Small intestine (tissue), 7 donors: ENCODE measurements around the gene HPS1. TPM values are rescaled to one million over a fixed set of nuclear protein-coding genes. Genes with fewer than 3 reads are reported as not detected.

Source experiments
- DNase-seq, 2 donors: peaks; one replicate each; pipeline versions ENCODE4 v3.0.0 to v3.0.0-alpha.2; 2013
- FAIRE-seq: peaks from 2 replicates; lab custom pipeline; 2012; peaks lifted over from hg19 to GRCh38; lab: Jason Lieb, UNC
- H3K27ac ChIP-seq, 3 donors: one replicate each; pipeline ENCODE4 v1.5.1; 2013; ENCODE audit warnings: low read length in 2 of 3, mild to moderate bottlenecking in 2 of 3, control low read depth in 1 of 3, inconsistent platforms in 1 of 3, low read depth in 1 of 3, moderate library complexity in 1 of 3
- H3K27me3 ChIP-seq, 3 donors: one replicate each; pipeline ENCODE4 v1.6.1; 2013; ENCODE audit warnings: low read length in 3 of 3, inconsistent platforms in 1 of 3; ENCODE audit not compliant: control insufficient read depth in 3 of 3, insufficient read depth in 3 of 3
- H3K36me3 ChIP-seq, 3 donors: one replicate each; pipeline ENCODE4 v1.6.1; 2013; ENCODE audit warnings: low read length in 3 of 3, inconsistent platforms in 1 of 3, low read depth in 1 of 3, mild to moderate bottlenecking in 1 of 3, moderate library complexity in 1 of 3; ENCODE audit not compliant: control insufficient read depth in 3 of 3, insufficient read depth in 2 of 3
- H3K4me1 ChIP-seq, 3 donors: one replicate each; pipeline ENCODE4 v1.6.1; 2013; ENCODE audit warnings: low read length in 2 of 3, inconsistent platforms in 1 of 3, low read depth in 1 of 3, mild to moderate bottlenecking in 1 of 3, moderate library complexity in 1 of 3; ENCODE audit not compliant: control insufficient read depth in 3 of 3, insufficient read depth in 2 of 3
- H3K4me3 ChIP-seq, 3 donors: one replicate each; pipeline ENCODE4 v1.5.1; 2013; ENCODE audit warnings: low read length in 3 of 3, control low read depth in 1 of 3, inconsistent platforms in 1 of 3, low read depth in 1 of 3, mild to moderate bottlenecking in 1 of 3, moderate library complexity in 1 of 3
- H3K9me3 ChIP-seq, 2 donors: one replicate each; pipeline ENCODE4 v1.6.1; 2013; ENCODE audit warnings: low read depth in 1 of 2, low read length in 1 of 2; ENCODE audit not compliant: control insufficient read depth in 2 of 2, insufficient read depth in 1 of 2
- WGBS, 3 donors: extraction: QIAGEN DNeasy Blood & Tissue Kit; methylation state at CpG; one replicate each; pipeline ENCODE4 v1.1.7; 2013; 5-methylcytosine and 5-hydroxymethylcytosine counted together
- polyA plus RNA-seq, 4 donors: library from polyadenylated mRNA; stranded (reverse) in 3 of 4; unstranded in 1 of 4; fragments of 200-250 nt in 3 of 4; fragments of 120-200 nt in 1 of 4; gene quantifications; one replicate each; pipeline versions ENCODE4 v1.2.1 to v1.2.3, GENCODE V29; 2013
- donor health status: healthy with polysubstance abuse.
- donor health status: control.
- donor health status: control.
- donor health status: Bipolar disorder and iron deficiency.
- donor health status: healthy.

The HPS1 gene
- polyA plus RNA-seq, 4 donors, result 47.5 to 89.3 (median 79.9) TPM

DNA sequence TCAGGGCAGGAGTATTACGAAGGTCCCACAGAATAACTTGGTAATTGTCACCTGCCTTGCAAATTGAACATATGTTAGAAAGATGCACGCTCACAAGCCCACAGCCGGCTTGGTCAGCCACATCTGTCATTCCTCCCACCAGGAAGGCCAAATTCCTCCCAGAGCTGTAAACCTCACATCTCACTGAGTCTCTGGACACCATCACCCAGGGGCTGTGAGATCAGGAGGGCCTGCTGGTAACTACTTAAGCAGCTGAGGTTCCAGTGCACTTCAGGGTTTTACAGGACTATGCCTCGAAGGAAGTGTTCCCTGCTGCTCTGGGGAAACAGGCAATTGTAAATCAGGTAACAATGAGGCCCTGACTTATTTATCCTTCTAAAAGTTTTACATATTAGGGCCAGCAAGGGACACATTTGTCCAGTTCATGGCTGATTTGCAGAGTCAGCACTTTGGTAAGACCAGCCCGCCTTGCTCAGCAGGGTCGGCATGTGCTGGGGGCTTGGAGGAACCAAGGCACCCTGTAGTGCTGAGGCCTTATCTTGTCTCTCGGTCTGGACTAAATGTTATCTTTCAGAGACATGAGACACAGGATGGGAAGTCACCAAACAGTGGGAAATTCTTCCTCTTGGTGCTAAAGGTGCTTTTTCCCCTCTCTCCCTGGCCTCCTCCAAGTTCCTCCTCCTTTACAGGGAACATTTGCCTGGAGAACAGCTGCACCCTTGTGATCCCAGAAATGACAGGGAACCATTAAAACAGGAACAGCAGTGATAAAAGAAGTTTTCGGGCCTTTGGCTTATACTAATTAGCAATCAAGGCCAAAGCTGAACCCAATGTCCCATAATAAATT is 66.0 kb downstream of the HPS1 start:
- WGBS, 3 donors, result 87 to 91% (median 88%) methylated on average over 8 of the region's 8 CpGs
- FAIRE-seq, result no peak
- H3K27me3 ChIP-seq, result no peaks in the 10 kb centered on the region

DNA sequence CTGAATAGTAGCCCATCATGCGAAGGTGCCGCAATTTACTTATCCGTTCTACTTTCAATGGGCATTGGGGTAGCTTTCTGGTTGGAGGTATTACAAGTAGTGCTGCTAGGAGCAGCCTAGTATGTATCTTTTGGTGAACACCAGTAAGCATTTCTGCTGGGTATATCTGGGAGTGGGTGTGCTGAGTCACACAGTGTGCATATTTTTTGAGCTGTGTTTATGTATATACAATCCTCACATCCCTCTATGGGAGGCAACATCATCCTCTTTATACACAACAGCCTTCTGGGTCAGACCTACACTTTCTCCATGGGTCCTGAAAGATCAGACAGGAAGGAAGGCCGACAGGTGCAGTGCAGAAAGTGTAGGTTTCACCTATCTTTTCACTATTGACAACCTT is 68.0 kb downstream of the HPS1 start:
- H3K9me3 ChIP-seq, result peaks cover 0 to 8% of the 10 kb centered on the region in 2 donors
- 92 to 97% (median 95%) methylated on average over 4 of the region's 4 CpGs for WGBS, 3 donors
- H3K27ac ChIP-seq, result no peak overlapping the region
- FAIRE-seq, result no peak
- peaks cover 0 to 11% (median 0%) of the 10 kb centered on the region in 3 donors for H3K36me3 ChIP-seq
- no peak for DNase-seq
- no peaks in the 10 kb centered on the region for H3K27me3 ChIP-seq
- H3K4me1 ChIP-seq, result no peaks in the 10 kb centered on the region
- no peak overlapping the region for H3K4me3 ChIP-seq

More for the DNA sequence above, 66.0 kb downstream of the HPS1 start:
- Histone ChIP-seq H3K27ac (no peak overlapping the region), H3K36me3 (peaks cover 0 to 22% (median 0%) of the 10 kb centered on the region in 3 donors), H3K9me3 (peaks cover 0 to 8% of the 10 kb centered on the region in 2 donors), H3K4me1 (no peaks in the 10 kb centered on the region), H3K4me3 (no peak overlapping the region)
- DNase-seq, result no peak

GRCh38 chr10:98377536-98377935 is 69.2 kb downstream of the HPS1 start:
- peaks cover 0 to 8% of the 10 kb centered on the region in 2 donors for H3K9me3 ChIP-seq

GRCh38 chr10:98377001-98377400 is 69.7 kb downstream of the HPS1 start:
- FAIRE-seq (no peak), DNase-seq (no peak)
- Histone ChIP-seq H3K4me1 (no peaks in the 10 kb centered on the region), H3K27me3 (no peaks in the 10 kb centered on the region), H3K27ac (no peak overlapping the region), H3K4me3 (no peak overlapping the region), H3K9me3 (peaks cover 0 to 8% of the 10 kb centered on the region in 2 donors), H3K36me3 (peaks cover 0 to 5% (median 0%) of the 10 kb centered on the region in 3 donors)
- WGBS, 3 donors, result 87 to 90% (median 88%) methylated on average over 2 of the region's 2 CpGs

More at GRCh38 chr10:98377536-98377935, 69.2 kb downstream of the HPS1 start:
- Histone ChIP-seq H3K36me3 (peaks cover 0 to 6% (median 0%) of the 10 kb centered on the region in 3 donors), H3K27me3 (no peaks in the 10 kb centered on the region), H3K4me1 (no peaks in the 10 kb centered on the region), H3K27ac (no peak overlapping the region), H3K4me3 (no peak overlapping the region)
- DNase-seq, result no peak
- FAIRE-seq, result no peak
- WGBS, 3 donors, result 94 to 98% (median 98%) methylated on average over 3 of the region's 3 CpGs

DNA sequence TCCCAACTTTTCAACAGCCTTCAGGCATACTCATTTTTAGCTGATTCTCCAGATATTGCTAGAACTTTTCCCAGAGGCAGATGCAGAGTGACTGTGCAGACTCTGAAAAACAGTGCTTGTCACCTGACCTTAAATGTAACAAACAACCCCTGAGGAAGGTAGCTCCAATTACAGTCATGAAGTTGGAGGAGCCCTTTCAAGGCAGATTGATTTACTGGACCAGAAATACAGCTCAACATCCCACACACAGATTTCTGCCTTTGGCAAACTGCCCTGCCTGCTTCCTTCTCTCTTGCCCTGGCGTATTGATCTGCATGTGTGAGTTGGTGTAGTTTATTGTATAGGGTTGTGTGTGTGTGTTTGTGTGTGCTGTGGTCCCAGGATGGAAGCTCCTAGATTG is 70.2 kb downstream of the HPS1 start:
- FAIRE-seq (no peak), DNase-seq (no peak)
- Histone ChIP-seq H3K36me3 (peaks cover 0 to 5% (median 0%) of the 10 kb centered on the region in 3 donors), H3K4me1 (no peaks in the 10 kb centered on the region), H3K4me3 (no peak overlapping the region), H3K27me3 (peaks cover 0 to 1% (median 0%) of the 10 kb centered on the region in 3 donors), H3K9me3 (peaks cover 0 to 8% of the 10 kb centered on the region in 2 donors), H3K27ac (no peak overlapping the region)
- 70 to 100% (median 79%) methylated on average over 1 of the region's 1 CpG for WGBS, 3 donors

DNA sequence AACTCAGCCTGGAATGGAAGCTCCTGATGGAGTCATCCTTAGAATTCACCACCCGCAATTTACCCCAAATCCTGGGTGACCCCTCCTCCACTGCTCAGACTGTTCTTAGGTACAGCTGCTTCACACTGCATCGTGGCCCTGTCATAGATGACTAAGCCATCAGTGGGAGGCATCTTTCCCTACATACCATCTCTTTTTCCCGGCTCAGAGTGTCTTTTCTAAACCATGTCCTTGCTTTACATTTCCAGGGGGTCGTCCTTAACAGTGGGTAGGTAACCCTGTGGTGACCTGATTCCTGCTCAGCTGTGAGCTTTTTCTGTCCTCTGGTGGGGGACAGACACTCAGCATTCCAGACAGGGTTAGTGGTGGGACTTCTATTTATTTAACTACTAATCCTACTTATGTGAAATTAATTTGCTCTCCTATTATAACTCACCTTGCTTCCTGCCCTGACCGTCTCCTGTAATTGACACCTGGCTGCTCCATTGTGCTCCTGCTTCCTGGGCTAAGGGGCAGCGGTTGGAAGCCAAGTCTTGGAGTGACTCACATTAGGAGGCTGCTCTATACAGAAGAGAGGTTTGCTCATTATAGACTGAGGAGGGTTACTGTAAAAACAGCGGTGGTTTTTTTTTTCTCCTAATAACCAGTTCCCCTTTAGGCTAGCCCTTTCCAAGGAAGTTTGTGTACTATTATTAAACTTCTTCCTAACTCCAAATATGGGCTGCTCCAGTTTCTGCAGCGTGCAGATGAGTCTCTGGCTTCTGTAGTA is 72.3 kb downstream of the HPS1 start:
- H3K4me3 ChIP-seq, result no peak overlapping the region

GRCh38 chr10:98373260-98374040 is 73.3 kb downstream of the HPS1 start:
- Histone ChIP-seq H3K36me3 (peaks cover 0 to 2% (median 0%) of the 10 kb centered on the region in 3 donors), H3K4me3 (no peak overlapping the region), H3K27ac (no peak overlapping the region), H3K4me1 (no peaks in the 10 kb centered on the region), H3K27me3 (peaks cover 0 to 4% (median 3%) of the 10 kb centered on the region in 3 donors), H3K9me3 (peaks cover 0 to 8% of the 10 kb centered on the region in 2 donors)
- WGBS, 3 donors, result 68 to 74% (median 69%) methylated on average over 12 of the region's 12 CpGs
- FAIRE-seq, result no peak
- no peak for DNase-seq

More for the DNA sequence above, 72.3 kb downstream of the HPS1 start:
- H3K36me3 ChIP-seq, result peaks cover 0 to 2% (median 0%) of the 10 kb centered on the region in 3 donors
- no peak for DNase-seq
- peaks cover 0 to 4% (median 3%) of the 10 kb centered on the region in 3 donors for H3K27me3 ChIP-seq
- 42 to 49% (median 44%) methylated on average over 8 of the region's 8 CpGs for WGBS, 3 donors
- peaks cover 0 to 8% of the 10 kb centered on the region in 2 donors for H3K9me3 ChIP-seq
- no peak for FAIRE-seq
- no peak overlapping the region for H3K27ac ChIP-seq
- no peaks in the 10 kb centered on the region for H3K4me1 ChIP-seq
